Uterus (tissue), 4 donors: ENCODE results near the gene CCNA1. TPM values are rescaled to one million over a fixed set of nuclear protein-coding genes. Genes with fewer than 3 reads are reported as not detected.

Source experiments
- DNase-seq, 2 donors: peaks; one replicate each; pipeline ENCODE4 v3.0.0-alpha.2; 2019 to 2020
- H3K27ac ChIP-seq, 2 donors: fragments of 200-600 bp; sonication (generic); 1 replicate in 1 of 2; 2 replicates in 1 of 2; pipeline ENCODE4 v1.5.1; 2016 to 2018
- H3K27me3 ChIP-seq, 2 donors: fragments of 200-600 bp; sonication (generic); one replicate each; pipeline ENCODE4 v1.5.1; 2018 to 2019; ENCODE audit warnings: control low read depth in 1 of 2
- H3K36me3 ChIP-seq, 2 donors: fragments of 200-600 bp; sonication (generic); one replicate each; pipeline ENCODE4 v1.5.1; 2019; ENCODE audit warnings: control low read depth in 1 of 2
- H3K4me1 ChIP-seq, 2 donors: fragments of 200-600 bp; sonication (generic); one replicate each; pipeline ENCODE4 v1.5.1; 2018 to 2019; ENCODE audit warnings: control low read depth in 1 of 2
- H3K4me3 ChIP-seq, 2 donors: fragments of 200-600 bp; sonication (generic); 1 replicate in 1 of 2; 2 replicates in 1 of 2; pipeline ENCODE4 v1.5.1; 2018 to 2019; ENCODE audit warnings: mild to moderate bottlenecking in 1 of 2
- H3K9me3 ChIP-seq, 2 donors: fragments of 200-600 bp; sonication (generic); one replicate each; pipeline ENCODE4 v1.5.1; 2019; ENCODE audit warnings: control low read depth in 1 of 2
- POLR2A ChIP-seq, 2 donors: fragments of 450-650 bp; IDR thresholded peaks; one replicate each; pipeline ENCODE4 v1.6.1; 2016; ENCODE audit warnings: antibody characterized with exemption in 2 of 2, mild to moderate bottlenecking in 1 of 2, moderate library complexity in 1 of 2
- intact Hi-C: fragments of 100-400 bp; cut with DNase I; formaldehyde crosslinking; loops from one replicate; pipeline ENCODE4 v1.15.1; 2023; ENCODE audit warnings: low total_unique reads
- total RNA-seq, 4 donors: library from RNA; depleted of rRNA in 3 of 4; stranded (reverse); fragments of >200 nt in 3 of 4; gene quantifications; one replicate each; pipeline versions ENCODE4 v1.1.0 to v1.2.4, GENCODE V29; 2014 to 2023
- TF ChIP-seq, protein P1 (sequence below), 4 experiments: fragments of 200-600 bp in 2 of 4; fragments of 450-650 bp in 2 of 4; sonication (generic) in 2 of 4; IDR thresholded peaks; one replicate each; pipeline ENCODE4 v1.5.1; 2016 to 2019; ENCODE audit warnings: antibody characterized with exemption in 4 of 4, mild to moderate bottlenecking in 2 of 4, moderate library complexity in 1 of 4
- donor health status: DM: yes; HTN: yes; CAD: no.

Gene CCNA1
- 1 to 10 TPM in 2 of 4 donors, not detected in 2; 1.9 to 2.5 TPM for total RNA-seq

GRCh38 chr13:36432106-36432544 is at the start of gene CCNA1:
Gene CCNA1 (plus strand): TSS chr13:36432495. CDS start chr13:36433057, 562 bp downstream.
- peak within 1 kb of the TSS; percentile 41 to 52 for H3K4me3 ChIP-seq
- peaks cover 0 to 4% of the 10 kb centered on the region in 2 donors for H3K27me3 ChIP-seq
- peak within 1 kb of the TSS in 1 of 2 donors; percentile 43 for H3K27ac ChIP-seq
- TF ChIP-seq, protein P1, sequence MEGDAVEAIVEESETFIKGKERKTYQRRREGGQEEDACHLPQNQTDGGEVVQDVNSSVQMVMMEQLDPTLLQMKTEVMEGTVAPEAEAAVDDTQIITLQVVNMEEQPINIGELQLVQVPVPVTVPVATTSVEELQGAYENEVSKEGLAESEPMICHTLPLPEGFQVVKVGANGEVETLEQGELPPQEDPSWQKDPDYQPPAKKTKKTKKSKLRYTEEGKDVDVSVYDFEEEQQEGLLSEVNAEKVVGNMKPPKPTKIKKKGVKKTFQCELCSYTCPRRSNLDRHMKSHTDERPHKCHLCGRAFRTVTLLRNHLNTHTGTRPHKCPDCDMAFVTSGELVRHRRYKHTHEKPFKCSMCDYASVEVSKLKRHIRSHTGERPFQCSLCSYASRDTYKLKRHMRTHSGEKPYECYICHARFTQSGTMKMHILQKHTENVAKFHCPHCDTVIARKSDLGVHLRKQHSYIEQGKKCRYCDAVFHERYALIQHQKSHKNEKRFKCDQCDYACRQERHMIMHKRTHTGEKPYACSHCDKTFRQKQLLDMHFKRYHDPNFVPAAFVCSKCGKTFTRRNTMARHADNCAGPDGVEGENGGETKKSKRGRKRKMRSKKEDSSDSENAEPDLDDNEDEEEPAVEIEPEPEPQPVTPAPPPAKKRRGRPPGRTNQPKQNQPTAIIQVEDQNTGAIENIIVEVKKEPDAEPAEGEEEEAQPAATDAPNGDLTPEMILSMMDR (IDR thresholded peaks at IDR 0.05): no peak
- H3K4me1 ChIP-seq: no peaks in the 10 kb centered on the region
- H3K9me3 ChIP-seq: no peaks in the 10 kb centered on the region
- DNase-seq: peak; percentile 23 to 42
- intact Hi-C loops: no loop called here
- no peaks in the 10 kb centered on the region for H3K36me3 ChIP-seq

GRCh38 chr13:36385489-36385888 is 46.8 kb upstream of the CCNA1 start:
- Histone ChIP-seq H3K9me3 (no peaks in the 10 kb centered on the region), H3K27ac (no peak overlapping the region), H3K36me3 (no peaks in the 10 kb centered on the region), H3K4me1 (no peaks in the 10 kb centered on the region), H3K4me3 (no peak overlapping the region), H3K27me3 (no peaks in the 10 kb centered on the region)
- DNase-seq: no peak
- TF ChIP-seq, protein P1 (IDR thresholded peaks at IDR 0.05): no peak
- no peak for TF ChIP-seq POLR2A (IDR thresholded peaks at IDR 0.05)
- intact Hi-C loops: no loop called here

- no peak for DNase-seq
- no peak for TF ChIP-seq POLR2A (IDR thresholded peaks at IDR 0.05)
- TF ChIP-seq, protein P1 (IDR thresholded peaks at IDR 0.05): peak; percentile 27 to 46 (median 35)
- Histone ChIP-seq H3K27ac (no peak overlapping the region), H3K4me1 (no peaks in the 10 kb centered on the region), H3K9me3 (no peaks in the 10 kb centered on the region), H3K4me3 (no peak overlapping the region), H3K36me3 (no peaks in the 10 kb centered on the region), H3K27me3 (no peaks in the 10 kb centered on the region)
- intact Hi-C loops: no loop called here
Observed at GRCh38 chr13:36395280-36395679, 37.0 kb upstream of the CCNA1 start.

GRCh38 chr13:36405151-36405550 is 27.1 kb upstream of the CCNA1 start:
- DNase-seq: no peak
- Histone ChIP-seq H3K9me3 (no peaks in the 10 kb centered on the region), H3K27me3 (no peaks in the 10 kb centered on the region), H3K4me3 (no peak overlapping the region), H3K27ac (no peak overlapping the region), H3K36me3 (no peaks in the 10 kb centered on the region), H3K4me1 (no peaks in the 10 kb centered on the region)
- intact Hi-C loops: no loop called here
- TF ChIP-seq, protein P1 (IDR thresholded peaks at IDR 0.05): no peak

DNA sequence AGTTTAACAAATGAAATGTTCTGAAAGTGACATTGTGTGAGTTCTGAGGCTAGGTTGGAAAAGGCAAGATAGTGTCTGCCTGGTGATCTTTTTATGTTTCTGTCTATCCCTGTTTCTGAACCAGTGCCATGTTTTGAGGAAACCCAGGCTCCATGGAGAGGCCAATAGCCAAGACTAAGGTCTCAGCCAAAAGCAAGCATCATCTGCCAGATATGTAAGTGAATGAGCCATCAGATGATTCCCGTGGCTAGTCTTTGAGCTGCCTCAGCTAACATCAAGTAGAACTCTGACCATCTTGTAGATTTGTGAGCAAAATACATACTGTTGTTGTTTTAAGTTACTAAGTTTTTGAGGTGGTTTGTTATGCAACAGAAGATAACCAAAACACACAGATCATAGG is 19.6 kb upstream of the CCNA1 start:
- intact Hi-C loops: no loop called here
- Histone ChIP-seq H3K9me3 (no peaks in the 10 kb centered on the region), H3K27ac (peak overlapping the region; percentile 47 to 67), H3K27me3 (no peaks in the 10 kb centered on the region), H3K4me3 (no peak overlapping the region), H3K4me1 (no peaks in the 10 kb centered on the region), H3K36me3 (no peaks in the 10 kb centered on the region)
- no peak for TF ChIP-seq POLR2A (IDR thresholded peaks at IDR 0.05)
- TF ChIP-seq, protein P1 (IDR thresholded peaks at IDR 0.05): no peak
- peak; percentile 54 to 60 for DNase-seq
